GM10266 (cell line): Measurements from ENCODE around the gene TXLNG.

Experiments
- DNase-seq: peaks from one replicate; pipeline ENCODE4 v3.0.0; 2012; ENCODE audit errors: extremely low spot score
- TF ChIP-seq, protein P1 (sequence below): IDR thresholded peaks from 2 replicates; pipeline ENCODE4 v1.5.1; 2012; ENCODE audit warnings: mild to moderate bottlenecking, low read depth; ENCODE audit not compliant: control insufficient read depth, insufficient read depth; ENCODE audit errors: missing control alignments

TXLNG gene

DNA sequence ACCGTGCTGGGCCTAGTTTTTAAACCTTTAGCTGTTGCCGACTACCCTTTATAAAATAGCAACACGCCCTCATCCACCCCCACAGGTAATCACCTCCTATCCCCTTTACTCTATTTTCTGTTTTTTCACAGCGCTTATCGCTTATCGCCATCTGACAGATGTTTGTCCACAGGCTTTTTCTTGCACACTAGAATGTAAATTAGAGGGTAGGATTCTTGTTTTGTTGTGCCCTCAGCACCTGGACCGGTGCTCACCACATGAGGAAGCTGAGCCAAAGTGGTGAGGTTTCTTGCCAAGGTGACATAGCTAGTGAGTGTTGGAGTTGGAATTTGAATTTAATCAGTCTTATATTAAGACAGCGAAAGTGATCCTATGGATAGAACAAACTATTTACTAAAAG is 86.8 kb downstream of the TXLNG start:
- TF ChIP-seq, protein P1, sequence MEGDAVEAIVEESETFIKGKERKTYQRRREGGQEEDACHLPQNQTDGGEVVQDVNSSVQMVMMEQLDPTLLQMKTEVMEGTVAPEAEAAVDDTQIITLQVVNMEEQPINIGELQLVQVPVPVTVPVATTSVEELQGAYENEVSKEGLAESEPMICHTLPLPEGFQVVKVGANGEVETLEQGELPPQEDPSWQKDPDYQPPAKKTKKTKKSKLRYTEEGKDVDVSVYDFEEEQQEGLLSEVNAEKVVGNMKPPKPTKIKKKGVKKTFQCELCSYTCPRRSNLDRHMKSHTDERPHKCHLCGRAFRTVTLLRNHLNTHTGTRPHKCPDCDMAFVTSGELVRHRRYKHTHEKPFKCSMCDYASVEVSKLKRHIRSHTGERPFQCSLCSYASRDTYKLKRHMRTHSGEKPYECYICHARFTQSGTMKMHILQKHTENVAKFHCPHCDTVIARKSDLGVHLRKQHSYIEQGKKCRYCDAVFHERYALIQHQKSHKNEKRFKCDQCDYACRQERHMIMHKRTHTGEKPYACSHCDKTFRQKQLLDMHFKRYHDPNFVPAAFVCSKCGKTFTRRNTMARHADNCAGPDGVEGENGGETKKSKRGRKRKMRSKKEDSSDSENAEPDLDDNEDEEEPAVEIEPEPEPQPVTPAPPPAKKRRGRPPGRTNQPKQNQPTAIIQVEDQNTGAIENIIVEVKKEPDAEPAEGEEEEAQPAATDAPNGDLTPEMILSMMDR, result no peak
- DNase-seq, result no peak

DNA sequence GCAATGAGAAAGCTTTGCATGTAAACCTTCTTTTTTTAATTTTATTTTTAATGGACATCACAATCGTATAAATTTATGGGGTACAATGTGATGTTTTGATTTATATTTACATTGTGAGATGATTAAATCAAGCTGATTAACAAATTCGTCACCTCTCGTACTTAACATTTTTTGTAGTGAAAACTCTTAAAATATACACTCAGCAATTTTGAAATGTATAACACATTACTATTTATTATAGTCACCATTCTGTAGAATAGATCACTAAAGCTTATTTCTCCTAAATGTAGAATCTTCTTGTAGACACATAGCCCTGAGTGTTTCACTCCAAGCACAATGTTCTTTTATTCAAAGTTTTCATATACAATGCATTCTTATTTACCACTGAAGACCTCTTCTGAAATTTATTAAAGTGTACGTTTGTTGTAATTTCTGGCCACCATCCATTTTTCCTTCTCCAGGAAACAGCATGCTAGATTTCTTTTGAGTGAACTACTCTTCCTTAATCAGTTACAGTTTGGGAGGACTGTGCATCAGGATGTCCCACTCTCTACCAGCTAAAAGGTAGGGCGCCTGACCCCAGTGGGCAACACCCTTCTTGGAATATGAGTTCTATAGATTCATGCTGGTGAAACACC is 88.3 kb downstream of the TXLNG start:
- TF ChIP-seq, protein P1, result no peak
- no peak for DNase-seq

DNA sequence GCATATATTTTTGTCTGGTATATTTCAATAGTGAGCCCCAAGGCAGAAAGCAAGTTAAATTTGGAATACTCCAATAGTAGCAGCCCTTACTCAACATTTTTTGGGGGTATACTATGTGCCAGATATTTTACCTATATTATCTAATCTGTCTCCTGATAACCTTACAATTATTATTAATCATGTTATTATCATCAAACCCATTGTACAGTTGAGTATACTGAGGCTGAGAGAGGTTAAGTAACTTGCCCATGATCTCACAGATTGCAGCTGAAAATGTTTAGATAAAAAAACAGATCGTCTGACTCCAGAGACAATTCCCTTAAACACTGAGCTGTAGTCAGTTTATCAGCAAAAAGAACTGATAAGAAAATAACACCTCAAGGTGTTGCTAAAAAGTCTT is 90.4 kb downstream of the TXLNG start:
- no peak for DNase-seq
- TF ChIP-seq, protein P1, result no peak

DNA sequence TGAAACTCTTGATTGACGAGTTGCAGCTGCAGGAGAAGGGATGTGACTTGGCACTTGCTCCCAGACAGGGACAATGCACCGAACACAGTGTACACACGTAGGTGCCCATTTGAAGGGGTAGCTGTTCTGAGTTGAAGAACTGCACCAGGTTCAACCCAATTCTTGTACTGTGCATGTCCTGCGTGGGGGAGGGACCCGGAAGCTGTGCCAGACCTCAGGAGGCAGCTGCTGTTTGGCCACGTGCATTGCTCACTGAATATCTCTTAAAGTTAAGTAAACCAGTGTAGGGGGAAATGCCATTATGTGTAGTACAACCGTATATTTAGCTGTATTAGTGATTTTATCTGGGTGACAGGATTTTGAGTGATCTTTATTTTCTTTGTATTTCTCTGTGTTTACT is 95.9 kb downstream of the TXLNG start:
- DNase-seq, result peak; percentile 3
- TF ChIP-seq, protein P1, result no peak

DNA sequence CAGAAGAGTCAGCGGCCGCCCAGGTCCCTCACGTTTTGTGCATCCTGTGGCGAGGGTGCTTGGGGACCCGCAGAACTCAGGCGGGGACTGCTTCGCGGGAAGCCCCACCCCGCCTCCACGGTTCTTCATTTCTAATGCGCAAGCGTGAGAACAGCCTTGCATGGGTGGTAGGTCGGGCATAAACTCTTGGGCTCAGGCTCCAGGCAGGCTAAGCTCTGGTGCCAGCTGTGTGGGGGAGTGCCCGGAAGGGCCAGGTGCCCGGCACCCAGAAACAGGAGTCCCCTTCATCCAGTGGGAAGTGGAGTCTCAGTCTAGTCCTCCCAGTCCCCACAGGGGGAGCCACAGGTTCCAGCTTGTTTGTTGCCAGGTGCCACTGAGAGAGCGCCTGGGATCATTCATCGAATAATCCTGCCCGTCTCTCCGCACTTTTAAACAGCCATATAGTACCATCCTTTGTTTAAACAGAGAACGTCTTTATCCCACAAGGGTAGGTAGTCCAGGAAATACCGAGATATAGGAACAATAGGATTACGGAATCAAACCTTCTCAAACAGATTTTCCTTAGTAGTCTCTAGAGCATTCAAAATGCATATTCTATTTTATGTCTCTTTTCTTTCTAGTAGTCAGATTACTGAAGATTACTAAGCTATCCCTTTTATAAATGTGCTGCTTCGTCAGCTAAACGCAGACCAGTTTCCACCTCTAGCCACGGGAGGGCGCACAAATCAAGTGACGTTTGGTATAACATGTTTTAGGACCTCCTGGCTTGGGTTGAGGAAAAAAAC is 96.6 kb downstream of the TXLNG start:
- DNase-seq, result peak; percentile 40
- TF ChIP-seq, protein P1, result peak; percentile 78

DNA sequence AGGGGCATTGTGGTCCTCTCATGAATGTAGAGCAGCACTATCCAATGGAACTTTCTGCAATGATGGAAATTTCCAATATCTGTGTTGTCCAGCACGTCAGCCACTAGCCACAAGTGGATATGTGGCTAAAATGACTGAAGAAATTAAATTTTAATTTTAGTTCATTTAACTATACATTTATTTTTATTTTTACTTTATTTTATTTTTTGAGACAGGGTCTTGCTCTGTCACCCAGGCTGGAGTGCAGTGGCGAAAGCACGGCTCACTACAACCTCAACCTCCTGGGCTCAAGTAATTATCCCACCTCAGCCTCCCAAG is 97.2 kb downstream of the TXLNG start:
- DNase-seq, result no peak
- TF ChIP-seq, protein P1, result no peak

DNA sequence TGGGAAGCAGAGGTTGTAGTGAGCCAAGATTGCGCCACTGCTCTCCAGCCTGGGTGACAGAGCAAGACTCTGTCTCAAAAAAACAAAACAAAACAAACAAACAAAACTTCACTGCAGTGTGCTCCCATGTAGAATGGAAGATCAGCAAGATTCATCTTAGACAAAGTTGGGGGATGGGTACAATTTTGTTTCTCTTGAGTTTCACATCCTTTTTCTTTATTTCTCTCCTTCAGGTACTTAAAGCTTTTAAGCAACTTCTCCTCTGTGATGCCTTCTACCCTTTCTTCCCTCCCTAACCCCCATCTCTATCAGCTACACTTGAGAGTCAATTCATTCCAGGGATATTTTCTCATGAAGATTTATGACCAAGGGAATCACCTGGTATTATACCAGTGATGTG is 99.4 kb downstream of the TXLNG start:
- DNase-seq, result no peak
- TF ChIP-seq, protein P1, result no peak
